Astrocyte (in vitro differentiated cells and primary cell): ENCODE measurements around the gene GSTK1. TPM values are rescaled to one million over a fixed set of nuclear protein-coding genes. Genes with fewer than 3 reads are reported as not detected.

Experiments used
- DNase-seq: peaks from one replicate; pipeline ENCODE4 v3.0.0-alpha.2; 2010; ENCODE audit warnings: low read depth
- FAIRE-seq: peaks from 2 replicates; lab custom pipeline; 2011; peaks lifted over from hg19 to GRCh38; lab: Jason Lieb, UNC
- H2AFZ ChIP-seq: 2 replicates; pipeline ENCODE4 v1.6.0; 2012; ENCODE audit warnings: low read depth, low read length, inconsistent platforms
- H3K27ac ChIP-seq: 2 replicates; pipeline ENCODE4 v1.5.1; 2011; ENCODE audit warnings: low read depth, low read length, inconsistent platforms
- H3K27me3 ChIP-seq: 2 replicates; pipeline ENCODE4 v1.6.0; 2011; ENCODE audit warnings: low read length, inconsistent platforms; ENCODE audit not compliant: insufficient read depth
- H3K36me3 ChIP-seq: 2 replicates; pipeline ENCODE4 v1.5.1; 2011; ENCODE audit warnings: low read length, inconsistent platforms; ENCODE audit not compliant: insufficient read depth
- H3K4me1 ChIP-seq: 2 replicates; pipeline ENCODE4 v1.5.1; 2011; ENCODE audit warnings: low read length, inconsistent platforms; ENCODE audit not compliant: insufficient read depth
- H3K4me2 ChIP-seq: 2 replicates; pipeline ENCODE4 v1.6.0; 2012; ENCODE audit warnings: low read length, inconsistent platforms
- H3K4me3 ChIP-seq: 2 replicates; pipeline ENCODE4 v1.5.1; 2011; ENCODE audit warnings: low read depth, mild to moderate bottlenecking, low read length, inconsistent platforms; ENCODE audit not compliant: insufficient read depth
- H3K79me2 ChIP-seq: 2 replicates; pipeline ENCODE4 v1.6.0; 2012; ENCODE audit warnings: mild to moderate bottlenecking, low read length, inconsistent platforms; ENCODE audit not compliant: insufficient read depth
- H3K9ac ChIP-seq: 2 replicates; pipeline ENCODE4 v1.6.0; 2012; ENCODE audit warnings: mild to moderate bottlenecking, low read length, inconsistent platforms
- H3K9me3 ChIP-seq: 2 replicates; pipeline ENCODE4 v1.5.1; 2012; ENCODE audit warnings: low read depth, mild to moderate bottlenecking, low read length, inconsistent platforms; ENCODE audit not compliant: insufficient read depth
- H4K20me1 ChIP-seq: 2 replicates; pipeline ENCODE4 v1.6.0; 2012; ENCODE audit warnings: low read length, inconsistent platforms; ENCODE audit not compliant: insufficient read depth
- H3K27ac Mint-ChIP-seq: one replicate; pipeline ENCODE4 v1.8.0; 2021; ENCODE audit warnings: mild to moderate bottlenecking, mixed read lengths; ENCODE audit not compliant: unreplicated experiment
- H3K27me3 Mint-ChIP-seq: one replicate; pipeline ENCODE4 v1.8.0; 2021; ENCODE audit warnings: low read depth, mixed read lengths; ENCODE audit not compliant: unreplicated experiment
- H3K36me3 Mint-ChIP-seq: one replicate; pipeline ENCODE4 v1.8.0; 2021; ENCODE audit warnings: low read depth, mixed read lengths; ENCODE audit not compliant: unreplicated experiment
- H3K4me1 Mint-ChIP-seq: one replicate; pipeline ENCODE4 v1.8.0; 2021; ENCODE audit warnings: low read depth, mixed read lengths; ENCODE audit not compliant: unreplicated experiment
- H3K4me3 Mint-ChIP-seq: one replicate; pipeline ENCODE4 v1.8.0; 2021; ENCODE audit warnings: mild to moderate bottlenecking, moderate library complexity, mixed read lengths; ENCODE audit not compliant: unreplicated experiment
- H3K9me3 Mint-ChIP-seq: one replicate; pipeline ENCODE4 v1.8.0; 2021; ENCODE audit warnings: mild to moderate bottlenecking, mixed read lengths; ENCODE audit not compliant: unreplicated experiment
- EZH2 ChIP-seq: IDR thresholded peaks from 2 replicates; pipeline ENCODE4 v1.6.1; 2012; ENCODE audit warnings: mild to moderate bottlenecking, low read length, inconsistent platforms; ENCODE audit not compliant: insufficient read depth
- total RNA-seq: library from RNA; stranded (reverse); gene quantifications from 2 replicates; pipeline ENCODE4 v1.2.1, GENCODE V29; 2021
- TF ChIP-seq, protein P1 (sequence below): IDR thresholded peaks from 2 replicates; pipeline ENCODE4 v1.5.1; 2011; ENCODE audit warnings: low read depth, mild to moderate bottlenecking, inconsistent platforms, low read length, moderate library complexity; ENCODE audit not compliant: insufficient read depth

Gene GSTK1
- total RNA-seq, 1 donor from 2014 or later = 97.5 TPM

DNA sequence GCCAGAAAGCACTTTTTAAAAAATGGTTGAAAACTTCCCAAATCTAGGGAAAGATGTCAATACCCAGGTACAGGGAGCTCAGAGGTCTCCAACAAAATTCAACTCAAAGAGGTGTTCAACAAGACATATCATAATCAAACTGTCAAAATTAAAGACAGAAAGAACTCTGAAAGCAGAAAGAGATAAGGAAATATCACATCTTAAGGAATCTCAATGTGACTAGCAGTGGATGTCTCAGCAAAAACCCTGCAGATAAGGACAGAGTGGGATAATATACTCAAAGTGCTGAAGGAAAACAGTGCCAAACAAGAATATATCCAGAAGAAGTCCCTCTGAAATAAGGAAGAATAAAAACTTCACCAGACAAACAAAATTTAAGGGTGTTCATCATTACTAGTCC, 13.0 kb upstream of the GSTK1 start:
- Histone ChIP-seq H2AFZ (no peak overlapping the region), H3K27ac (no peak overlapping the region), H3K4me2 (no peak overlapping the region), H3K4me1 (no peaks in the 10 kb centered on the region), H3K9me3 (no peaks in the 10 kb centered on the region), H3K4me3 (no peak overlapping the region), H3K27me3 (peaks cover 5% of the 10 kb centered on the region), H4K20me1 (no peaks in the 10 kb centered on the region), H3K36me3 (no peaks in the 10 kb centered on the region), H3K9ac (no peak overlapping the region), H3K79me2 (no peaks in the 10 kb centered on the region)
- Mint-ChIP-seq H3K4me1 (no peaks in the 10 kb centered on the region), H3K4me3 (no peak overlapping the region), H3K36me3 (no peaks in the 10 kb centered on the region), H3K27ac (no peak overlapping the region), H3K9me3 (peaks cover 2% of the 10 kb centered on the region), H3K27me3 (no peaks in the 10 kb centered on the region)
- TF ChIP-seq, protein P1, sequence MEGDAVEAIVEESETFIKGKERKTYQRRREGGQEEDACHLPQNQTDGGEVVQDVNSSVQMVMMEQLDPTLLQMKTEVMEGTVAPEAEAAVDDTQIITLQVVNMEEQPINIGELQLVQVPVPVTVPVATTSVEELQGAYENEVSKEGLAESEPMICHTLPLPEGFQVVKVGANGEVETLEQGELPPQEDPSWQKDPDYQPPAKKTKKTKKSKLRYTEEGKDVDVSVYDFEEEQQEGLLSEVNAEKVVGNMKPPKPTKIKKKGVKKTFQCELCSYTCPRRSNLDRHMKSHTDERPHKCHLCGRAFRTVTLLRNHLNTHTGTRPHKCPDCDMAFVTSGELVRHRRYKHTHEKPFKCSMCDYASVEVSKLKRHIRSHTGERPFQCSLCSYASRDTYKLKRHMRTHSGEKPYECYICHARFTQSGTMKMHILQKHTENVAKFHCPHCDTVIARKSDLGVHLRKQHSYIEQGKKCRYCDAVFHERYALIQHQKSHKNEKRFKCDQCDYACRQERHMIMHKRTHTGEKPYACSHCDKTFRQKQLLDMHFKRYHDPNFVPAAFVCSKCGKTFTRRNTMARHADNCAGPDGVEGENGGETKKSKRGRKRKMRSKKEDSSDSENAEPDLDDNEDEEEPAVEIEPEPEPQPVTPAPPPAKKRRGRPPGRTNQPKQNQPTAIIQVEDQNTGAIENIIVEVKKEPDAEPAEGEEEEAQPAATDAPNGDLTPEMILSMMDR = no peak
- no peak for TF ChIP-seq EZH2
- no peak for FAIRE-seq
- no peak for DNase-seq

DNA sequence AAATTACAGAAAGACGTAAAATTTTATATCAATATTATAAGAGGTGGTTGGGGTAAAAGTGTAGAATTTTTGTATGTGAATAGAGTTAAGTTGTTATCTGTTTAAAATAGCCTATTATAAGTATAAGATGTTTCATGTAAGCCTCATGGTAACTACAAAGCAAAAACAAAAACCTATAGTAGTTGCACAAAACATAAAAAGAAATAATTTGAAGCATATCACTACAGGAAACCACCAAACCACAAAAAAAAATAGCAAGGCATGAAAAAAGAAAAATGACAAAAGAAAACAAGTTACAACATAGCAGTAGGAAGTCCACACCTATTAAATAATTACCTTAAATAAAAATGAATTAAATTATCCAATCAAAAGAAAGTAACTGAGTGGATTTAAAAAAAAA, 12.4 kb upstream of the GSTK1 start:
- H3K9me3 Mint-ChIP-seq = peaks cover 2% of the 10 kb centered on the region
- no peaks in the 10 kb centered on the region for H3K27me3 Mint-ChIP-seq
- Histone ChIP-seq H2AFZ (no peak overlapping the region), H3K27ac (no peak overlapping the region), H3K9ac (no peak overlapping the region), H3K27me3 (peaks cover 5% of the 10 kb centered on the region), H4K20me1 (no peaks in the 10 kb centered on the region), H3K4me1 (no peaks in the 10 kb centered on the region), H3K4me3 (no peak overlapping the region), H3K79me2 (no peaks in the 10 kb centered on the region), H3K9me3 (no peaks in the 10 kb centered on the region), H3K4me2 (no peak overlapping the region), H3K36me3 (no peaks in the 10 kb centered on the region)
- FAIRE-seq = no peak
- no peak for TF ChIP-seq EZH2
- TF ChIP-seq, protein P1 = no peak
- no peaks in the 10 kb centered on the region for H3K36me3 Mint-ChIP-seq
- no peak overlapping the region for H3K4me3 Mint-ChIP-seq
- no peak overlapping the region for H3K27ac Mint-ChIP-seq
- no peak for DNase-seq
- no peaks in the 10 kb centered on the region for H3K4me1 Mint-ChIP-seq

DNA sequence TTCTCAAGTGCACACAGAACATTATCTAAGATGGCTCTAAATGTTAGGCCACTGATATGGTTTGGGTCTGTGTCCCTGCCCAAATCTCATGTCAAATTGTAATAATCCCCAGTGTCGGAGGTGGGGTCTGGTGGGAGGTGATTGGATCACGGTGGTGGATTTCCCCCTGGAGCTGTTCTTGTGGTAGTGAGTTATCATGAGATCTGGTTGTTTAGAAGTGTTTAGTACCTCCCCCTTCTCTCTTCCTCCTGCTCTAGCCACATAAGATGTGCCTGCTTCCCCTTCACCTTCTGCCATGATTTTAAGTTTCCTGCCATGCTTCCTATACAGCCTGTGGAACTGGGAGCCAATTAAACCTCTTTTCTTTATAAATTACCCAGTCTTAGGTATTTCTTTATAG, 11.2 kb upstream of the GSTK1 start:
- TF ChIP-seq, protein P1 = no peak
- TF ChIP-seq EZH2 = no peak
- H3K4me3 ChIP-seq = no peak overlapping the region
- no peak overlapping the region for H3K27ac Mint-ChIP-seq
- H3K27me3 ChIP-seq = no peaks in the 10 kb centered on the region
- H3K4me1 ChIP-seq = no peaks in the 10 kb centered on the region
- no peak for DNase-seq
- H3K36me3 ChIP-seq = no peaks in the 10 kb centered on the region
- no peak overlapping the region for H3K4me2 ChIP-seq
- H4K20me1 ChIP-seq = no peaks in the 10 kb centered on the region
- no peak for FAIRE-seq
- H3K9me3 ChIP-seq = no peaks in the 10 kb centered on the region
- no peaks in the 10 kb centered on the region for H3K4me1 Mint-ChIP-seq
- no peak overlapping the region for H3K4me3 Mint-ChIP-seq
- no peak overlapping the region for H3K27ac ChIP-seq
- H3K79me2 ChIP-seq = no peaks in the 10 kb centered on the region
- H3K9me3 Mint-ChIP-seq = peaks cover 2% of the 10 kb centered on the region
- no peak overlapping the region for H3K9ac ChIP-seq
- H2AFZ ChIP-seq = no peak overlapping the region
- peaks cover 2% of the 10 kb centered on the region for H3K27me3 Mint-ChIP-seq
- H3K36me3 Mint-ChIP-seq = no peaks in the 10 kb centered on the region
